Activated CD4-positive, CD25-positive, alpha-beta regulatory T cell (primary cell): ENCODE data around the gene SUPT4H1.

Experiments used
- DNase-seq, 4 experiments: peaks; one replicate each; lab custom pipeline; 2025; lab: John Stamatoyannopoulos, UW

The SUPT4H1 gene

DNA sequence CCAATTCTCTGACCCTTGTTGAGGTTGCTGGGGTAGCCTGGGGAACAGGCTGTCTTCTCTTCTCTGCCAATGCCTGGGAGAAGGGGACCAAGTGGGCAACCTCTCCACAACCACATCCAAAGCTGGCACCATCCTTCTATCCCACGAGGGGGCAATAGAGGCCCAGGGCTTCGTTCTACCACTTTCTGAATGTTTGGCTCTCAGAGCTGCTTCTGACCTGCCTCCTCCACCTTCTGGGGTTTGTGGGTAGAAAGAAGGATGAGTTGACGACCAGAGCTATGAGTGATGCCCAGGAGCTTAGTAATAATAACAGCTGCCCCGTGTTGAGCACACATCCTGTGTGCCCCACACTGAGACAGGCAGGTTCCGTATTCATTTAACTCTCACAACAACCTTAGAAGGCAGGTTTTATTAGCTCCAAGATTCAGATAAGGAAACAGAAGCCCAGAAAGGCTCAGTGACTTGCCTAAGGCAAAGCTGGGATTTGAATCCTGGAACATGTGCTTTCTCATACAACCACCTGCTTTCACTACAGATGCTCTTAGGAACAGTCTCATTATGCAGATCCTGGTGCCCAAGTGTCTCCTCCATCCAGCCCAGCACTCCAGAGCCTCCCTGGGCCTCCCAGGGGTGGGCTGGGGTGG is 34.5 kb downstream of the SUPT4H1 start:
- peak; percentile 26 to 57 (median 54) for DNase-seq

GRCh38 chr17:58316260-58316960 is 35.6 kb downstream of the SUPT4H1 start:
- no peak for DNase-seq

DNA sequence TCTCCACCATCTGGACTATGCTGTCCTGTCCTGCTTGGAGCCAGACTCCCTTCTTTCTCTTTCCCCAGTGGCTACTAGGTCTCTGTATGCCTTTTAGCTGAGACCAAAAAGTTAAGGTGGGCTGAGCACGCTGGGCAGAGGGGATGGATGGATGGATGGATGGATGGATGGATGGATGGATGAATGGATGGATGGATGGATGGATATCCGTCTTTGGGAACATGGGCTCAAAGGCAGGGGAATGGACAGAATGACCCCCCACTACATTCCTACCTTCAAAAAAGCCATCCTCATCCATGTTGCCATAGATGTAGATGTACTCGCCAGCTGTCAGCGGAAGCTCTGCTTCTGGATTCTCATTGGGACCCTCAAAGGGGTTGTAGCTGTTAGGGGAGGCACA is 36.3 kb downstream of the SUPT4H1 start:
- no peak for DNase-seq

DNA sequence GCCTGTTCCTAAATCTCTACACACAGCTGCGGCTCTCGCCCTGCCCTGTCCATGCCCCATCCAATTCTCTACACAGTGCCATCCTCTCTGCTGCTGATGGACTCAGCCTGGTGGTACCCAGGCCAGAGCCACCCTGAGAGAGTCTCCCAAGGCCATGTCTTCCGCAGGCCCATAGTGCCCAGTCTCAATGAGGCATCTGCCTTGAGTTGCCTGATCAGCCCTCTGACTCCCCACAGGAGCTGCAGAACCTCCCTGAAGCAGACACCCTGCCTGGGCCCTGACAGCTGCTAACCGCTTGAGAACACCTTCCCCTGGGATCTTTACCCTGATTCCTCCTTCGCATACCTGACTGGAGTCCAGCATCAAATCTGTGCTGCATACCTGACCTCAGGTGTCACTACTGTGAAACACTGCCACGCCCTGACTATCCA is 36.7 kb downstream of the SUPT4H1 start:
- no peak for DNase-seq

DNA sequence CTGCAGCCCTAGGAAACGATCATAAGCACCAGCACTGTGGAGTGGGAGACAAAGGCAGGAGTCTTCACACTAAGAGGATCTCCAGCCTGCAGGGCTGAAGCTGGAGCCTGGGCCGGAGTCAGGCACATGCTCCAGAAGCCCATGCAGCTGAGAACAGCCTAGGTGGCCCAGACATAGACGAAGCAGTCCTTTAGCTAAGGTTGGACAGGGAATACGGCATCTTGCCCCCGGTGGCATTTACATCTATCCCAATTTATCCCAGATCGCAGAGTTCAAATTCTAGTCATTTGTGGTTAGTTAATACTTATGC is 37.3 kb downstream of the SUPT4H1 start:
- no peak for DNase-seq

GRCh38 chr17:58313815-58314705 is 37.9 kb downstream of the SUPT4H1 start:
- no peak for DNase-seq

DNA sequence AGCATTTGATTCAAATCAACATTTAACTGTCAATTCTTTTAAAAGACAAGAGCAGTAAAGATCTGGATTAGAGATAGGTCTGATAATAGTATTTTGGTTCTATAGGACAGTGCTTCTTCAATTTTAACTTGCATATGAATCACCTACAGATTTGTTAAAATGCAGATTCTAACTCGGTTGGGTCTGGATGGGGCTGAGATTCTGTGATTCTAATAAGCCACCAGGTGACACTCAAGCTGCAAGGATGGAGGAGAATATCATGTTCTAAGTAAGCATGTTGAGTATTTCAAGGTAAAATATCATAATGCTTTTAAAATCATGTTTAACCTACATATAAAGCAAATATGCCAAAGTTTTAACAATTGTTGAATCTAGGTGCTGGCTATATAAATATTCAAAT is 39.2 kb downstream of the SUPT4H1 start:
- no peak for DNase-seq

- no peak for DNase-seq
Observed at GRCh38 chr17:58312021-58312630, 39.9 kb downstream of the SUPT4H1 start.

DNA sequence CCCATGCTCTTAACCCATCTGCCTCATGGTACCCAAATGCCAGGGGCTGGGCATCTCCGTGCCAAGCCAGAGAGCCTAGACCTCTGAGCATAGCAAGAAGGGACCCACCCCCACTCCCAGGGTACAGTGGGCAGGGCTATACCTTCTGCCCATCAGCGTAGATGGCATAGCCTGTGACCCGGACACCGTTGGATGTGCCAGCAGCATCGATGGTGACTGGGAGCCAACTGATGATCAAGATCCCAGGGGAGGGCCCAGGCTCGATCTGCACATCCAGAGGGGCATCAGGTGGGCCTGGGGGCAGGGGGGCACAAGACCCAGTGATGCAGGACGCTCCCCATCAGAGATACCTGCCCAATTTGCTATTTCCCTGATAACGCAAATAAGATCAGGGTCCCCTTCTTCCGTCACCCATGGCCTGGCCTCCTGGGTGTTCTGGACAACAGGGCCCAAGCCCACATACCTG is 40.5 kb downstream of the SUPT4H1 start:
- no peak for DNase-seq

GRCh38 chr17:58310511-58311428 is 41.2 kb downstream of the SUPT4H1 start:
- DNase-seq, result no peak

DNA sequence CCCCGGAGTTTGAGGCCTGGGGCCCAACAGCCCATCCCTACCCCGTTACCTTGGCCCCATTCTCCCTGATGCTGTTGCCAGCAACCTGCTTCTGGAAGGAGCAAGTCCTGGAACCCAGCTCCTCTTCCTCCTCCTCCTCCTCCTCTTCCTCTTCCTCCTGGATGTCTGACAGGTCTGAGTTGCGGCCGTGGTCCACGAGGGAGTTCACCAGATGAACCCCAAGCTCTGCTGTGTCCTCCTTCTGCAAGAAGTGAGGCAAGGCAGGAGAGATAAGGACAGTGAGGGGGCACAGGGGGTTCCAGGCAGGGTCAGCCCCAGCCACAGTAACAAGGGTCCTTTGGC is 42.1 kb downstream of the SUPT4H1 start:
- no peak for DNase-seq

GRCh38 chr17:58308985-58309917 is 42.8 kb downstream of the SUPT4H1 start:
- DNase-seq, result no peak

DNA sequence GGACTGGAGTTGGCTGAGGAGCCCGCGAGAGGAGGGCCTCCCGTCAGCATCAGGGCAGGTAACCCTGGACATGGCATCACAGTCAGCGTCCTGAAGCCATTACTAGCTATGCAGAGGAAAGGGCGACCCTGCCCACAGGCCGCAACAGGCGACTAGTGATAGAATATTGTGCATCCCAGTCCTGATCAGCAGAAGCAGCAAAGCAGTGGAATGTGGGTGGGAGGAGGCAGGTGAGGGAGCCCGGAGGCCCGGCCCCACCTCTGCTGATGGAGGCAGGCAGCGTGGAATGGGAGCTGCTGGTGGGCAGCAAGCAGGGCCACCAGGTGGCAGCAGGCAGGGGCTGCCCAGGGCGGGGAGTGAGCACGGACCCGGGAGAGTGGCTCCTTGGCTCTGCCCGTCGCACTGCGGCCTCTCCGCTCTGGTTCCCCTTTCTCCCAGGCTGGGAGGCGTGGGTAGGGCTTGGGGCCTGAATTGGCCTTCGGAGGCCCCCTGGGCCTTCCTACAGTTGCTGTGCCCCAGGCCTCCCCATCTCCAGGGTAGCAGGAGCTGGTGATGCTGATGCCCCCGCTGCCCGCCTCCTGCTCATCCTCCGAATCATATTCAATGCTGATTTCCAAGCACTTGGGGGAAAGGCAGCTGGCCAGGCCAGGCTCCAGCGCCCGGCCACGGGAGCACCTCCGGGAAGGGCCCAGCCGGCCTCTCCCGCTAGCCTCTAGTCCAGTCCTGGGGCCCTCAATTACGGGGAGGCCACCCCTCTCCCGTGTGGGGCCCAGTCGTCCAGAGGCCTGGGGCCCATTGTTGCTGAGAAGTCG is 43.6 kb downstream of the SUPT4H1 start:
- DNase-seq, result no peak

- no peak for DNase-seq
Observed at GRCh38 chr17:58307468-58308172, 44.4 kb downstream of the SUPT4H1 start.

GRCh38 chr17:58306131-58306951 is 45.7 kb downstream of the SUPT4H1 start:
- DNase-seq, result no peak

DNA sequence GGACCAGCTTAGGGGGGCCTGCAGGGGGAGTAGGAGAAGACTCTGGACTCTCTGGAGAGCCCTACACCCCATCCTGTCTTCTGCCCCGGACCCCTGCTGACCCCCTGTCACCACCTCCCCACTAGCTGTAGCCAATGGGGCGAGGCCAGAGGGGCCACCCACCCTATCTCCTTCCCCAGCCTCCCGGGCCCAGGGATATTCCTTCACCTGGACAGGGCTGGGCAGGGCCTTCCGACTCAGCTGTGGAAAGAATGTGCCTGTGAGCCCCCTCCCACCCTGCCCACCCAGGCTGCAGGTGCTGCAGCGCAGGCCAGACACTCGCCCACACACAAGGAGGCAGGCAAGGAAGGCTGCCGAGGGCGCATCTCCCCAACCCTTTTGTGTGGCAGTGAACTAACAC is 46.4 kb downstream of the SUPT4H1 start:
- no peak for DNase-seq

DNA sequence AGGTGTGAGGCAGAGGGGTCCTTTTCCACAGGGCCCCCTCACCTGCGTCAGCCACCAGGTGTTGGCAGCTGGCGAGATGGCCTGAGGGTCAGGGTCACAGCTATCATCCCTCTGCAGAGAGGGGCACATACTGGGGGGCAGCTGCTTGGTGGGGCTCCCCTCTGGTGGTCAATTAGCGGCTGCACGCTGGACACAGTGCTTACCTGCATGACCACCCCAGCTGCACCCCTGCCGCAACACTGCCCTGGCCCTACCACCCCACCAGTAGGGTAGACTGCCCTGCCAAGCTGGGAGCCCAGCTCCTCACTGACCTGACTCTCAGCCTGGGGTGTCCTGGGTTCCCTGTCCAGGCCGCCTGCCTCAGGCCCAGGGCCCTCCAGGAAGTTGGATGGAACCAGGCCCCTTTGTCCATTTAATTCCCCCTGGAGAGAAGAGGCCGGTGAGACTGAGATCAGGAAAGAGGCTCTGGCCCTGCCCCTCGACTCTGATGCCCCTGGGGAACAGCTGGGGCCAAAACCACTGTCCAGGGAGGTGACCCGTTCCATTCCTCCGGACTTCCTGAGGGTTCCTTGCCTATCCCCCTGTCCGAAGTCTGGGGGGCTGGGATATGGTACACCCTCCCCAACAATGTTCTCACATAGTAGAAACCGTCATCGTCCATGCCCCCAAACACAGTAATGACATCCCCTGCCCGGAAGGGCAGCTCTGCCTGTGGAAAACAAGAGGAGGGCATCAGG is 47.1 kb downstream of the SUPT4H1 start:
- DNase-seq, result no peak
